K562 (cell line): Measurements from ENCODE around the gene POU4F1.

Experiments
- POLR2A ChIP-seq: fragments of 450-650 bp; conservative IDR thresholded peaks from 2 replicates; pipeline ENCODE4 v1.6.1; 2016
- PRDM10 ChIP-seq: fragments of 450-650 bp; IDR thresholded peaks from 2 replicates; pipeline ENCODE4 v1.6.1; 2018; ENCODE audit not compliant: partially characterized antibody
- RFX5 ChIP-seq: IDR thresholded peaks from 2 replicates; pipeline ENCODE4 v1.6.1; 2011; ENCODE audit warnings: low read depth, mild to moderate bottlenecking, improper control_type of control experiment, low read length
- SMARCC2 ChIP-seq: fragments of 450-650 bp; IDR thresholded peaks from 2 replicates; pipeline ENCODE4 v1.6.1; 2017; ENCODE audit warnings: antibody characterized with exemption, moderate library complexity, mild to moderate bottlenecking, low read depth

- TF ChIP-seq SMARCC2 (no peak), POLR2A (no peak), PRDM10 (no peak), RFX5 (no peak)
These were observed 7.1 kb upstream of the POU4F1 start for GRCh38 chr13:78610381-78610883.
